ENCODE measurements around the gene RPH3AL. TPM values are rescaled to one million over a fixed set of nuclear protein-coding genes. Genes with fewer than 3 reads are reported as not detected.
"Not testable (repeated sequence)": the region's sequence is repeated elsewhere in the genome, so short reads cannot be mapped to it uniquely, and the experiment has no call there.

RPH3AL gene
- polyA plus RNA-seq, 3 donors, result 0.71 to 1.9 (median 1.5) TPM

GRCh38 chr17:319266-319665 lies 33.3 kb downstream of the RPH3AL start:
- 94% methylated on average over 12 of the region's 12 CpGs for WGBS (ENCODE audit: insufficient coverage)
- peaks cover 0 to 4% (median 3%) of the 10 kb centered on the region in 3 donors for H3K27me3 Mint-ChIP-seq (ENCODE audit: low read depth in 3 of 3)
- no peaks in the 10 kb centered on the region for H3K36me3 Mint-ChIP-seq

DNA sequence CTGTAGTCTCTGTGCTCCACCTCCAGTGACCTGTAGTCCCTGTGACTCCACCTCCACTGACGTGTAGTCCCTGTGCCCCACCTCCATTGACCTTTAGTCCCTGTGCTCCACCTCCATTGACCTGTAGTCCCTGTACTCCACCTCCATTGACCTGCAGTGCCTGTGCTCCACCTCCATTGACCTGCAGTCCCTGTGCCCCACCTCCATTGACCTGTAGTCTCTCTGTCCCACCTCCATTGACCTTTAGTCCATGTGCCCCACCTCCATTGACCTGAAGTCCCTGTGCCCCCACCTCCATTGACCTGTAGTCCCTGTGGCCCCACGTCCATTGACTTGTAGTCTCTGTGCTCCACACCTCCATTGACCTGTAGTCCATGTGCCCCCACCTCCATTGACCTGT lies 35.5 kb downstream of the RPH3AL start:
- H2AFZ ChIP-seq (ENCODE audit: insufficient read depth, low read depth, low read length, poor library complexity, severe bottlenecking); intact Hi-C loops (cut with micrococcal nuclease); H3K36me3 Mint-ChIP-seq; H3K27ac Mint-ChIP-seq; H3K4me2 ChIP-seq (replicated peaks; ENCODE audit: extremely low read depth, low read length, poor library complexity, severe bottlenecking); H3K4me1 Mint-ChIP-seq; H3K9ac ChIP-seq (ENCODE audit: insufficient read depth, low read length, poor library complexity, severe bottlenecking); DNase-seq; H3K27me3 ChIP-seq (ENCODE audit: control insufficient read depth in 2 of 2, insufficient read depth in 2 of 2, low read length in 2 of 2); H3K36me3 ChIP-seq (replicated peaks in 1 of 2; ENCODE audit: control insufficient read depth in 1 of 2, insufficient read depth in 2 of 2, low read length in 2 of 2); H3K79me2 ChIP-seq (ENCODE audit: insufficient read depth, low read length); H3K27me3 Mint-ChIP-seq (ENCODE audit: low read depth in 3 of 3); H3K4me3 Mint-ChIP-seq; H4K20me1 ChIP-seq (ENCODE audit: insufficient read depth, low read length); H3K4me3 ChIP-seq (replicated peaks in 1 of 3; ENCODE audit: low read depth in 2 of 3, low read length in 3 of 3); H3K27ac ChIP-seq (ENCODE audit: low read depth in 1 of 2, low read length in 2 of 2); H3K4me1 ChIP-seq (ENCODE audit: control insufficient read depth in 1 of 2, insufficient read depth in 2 of 2, low read length in 2 of 2): not testable (repeated sequence)
- H3K9me3 Mint-ChIP-seq, result peaks cover 20 to 44% (median 31%) of the 10 kb centered on the region in 7 donors
- H3K9me3 ChIP-seq (replicated peaks in 1 of 2; ENCODE audit: control insufficient read depth in 1 of 2, insufficient read depth in 1 of 2, low read length in 2 of 2), result peaks cover 11 to 25% of the 10 kb centered on the region in 2 donors
- 100% methylated on average over 2 of the region's 2 CpGs for WGBS (ENCODE audit: insufficient coverage)

More at GRCh38 chr17:319266-319665, 33.3 kb downstream of the RPH3AL start:
- no peaks in the 10 kb centered on the region for H3K4me1 ChIP-seq (ENCODE audit: control insufficient read depth in 1 of 2, insufficient read depth in 2 of 2, low read length in 2 of 2)
- peaks cover 11 to 24% of the 10 kb centered on the region in 2 donors for H3K9me3 ChIP-seq (replicated peaks in 1 of 2; ENCODE audit: control insufficient read depth in 1 of 2, insufficient read depth in 1 of 2, low read length in 2 of 2)
- no peak overlapping the region for H3K9ac ChIP-seq (ENCODE audit: insufficient read depth, low read length, poor library complexity, severe bottlenecking)
- no peak for DNase-seq
- no peak overlapping the region for H3K4me3 ChIP-seq (replicated peaks in 1 of 3; ENCODE audit: low read depth in 2 of 3, low read length in 3 of 3)
- Mint-ChIP-seq H3K4me3 (no peak overlapping the region), H3K27ac (no peak overlapping the region), H3K4me1 (no peaks in the 10 kb centered on the region), H3K9me3 (peaks cover 20 to 46% (median 31%) of the 10 kb centered on the region in 7 donors)
- H4K20me1 ChIP-seq (ENCODE audit: insufficient read depth, low read length), result no peaks in the 10 kb centered on the region
- TF ChIP-seq, protein P1, sequence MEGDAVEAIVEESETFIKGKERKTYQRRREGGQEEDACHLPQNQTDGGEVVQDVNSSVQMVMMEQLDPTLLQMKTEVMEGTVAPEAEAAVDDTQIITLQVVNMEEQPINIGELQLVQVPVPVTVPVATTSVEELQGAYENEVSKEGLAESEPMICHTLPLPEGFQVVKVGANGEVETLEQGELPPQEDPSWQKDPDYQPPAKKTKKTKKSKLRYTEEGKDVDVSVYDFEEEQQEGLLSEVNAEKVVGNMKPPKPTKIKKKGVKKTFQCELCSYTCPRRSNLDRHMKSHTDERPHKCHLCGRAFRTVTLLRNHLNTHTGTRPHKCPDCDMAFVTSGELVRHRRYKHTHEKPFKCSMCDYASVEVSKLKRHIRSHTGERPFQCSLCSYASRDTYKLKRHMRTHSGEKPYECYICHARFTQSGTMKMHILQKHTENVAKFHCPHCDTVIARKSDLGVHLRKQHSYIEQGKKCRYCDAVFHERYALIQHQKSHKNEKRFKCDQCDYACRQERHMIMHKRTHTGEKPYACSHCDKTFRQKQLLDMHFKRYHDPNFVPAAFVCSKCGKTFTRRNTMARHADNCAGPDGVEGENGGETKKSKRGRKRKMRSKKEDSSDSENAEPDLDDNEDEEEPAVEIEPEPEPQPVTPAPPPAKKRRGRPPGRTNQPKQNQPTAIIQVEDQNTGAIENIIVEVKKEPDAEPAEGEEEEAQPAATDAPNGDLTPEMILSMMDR (IDR thresholded peaks at IDR 0.05), result no peak
- intact Hi-C loops (cut with micrococcal nuclease), result no loop called here
- H3K27ac ChIP-seq (ENCODE audit: low read depth in 1 of 2, low read length in 2 of 2), result no peak overlapping the region
- H3K79me2 ChIP-seq (ENCODE audit: insufficient read depth, low read length), result no peaks in the 10 kb centered on the region
- no peak overlapping the region for H3K4me2 ChIP-seq (replicated peaks; ENCODE audit: extremely low read depth, low read length, poor library complexity, severe bottlenecking)
- no peaks in the 10 kb centered on the region for H3K27me3 ChIP-seq (ENCODE audit: control insufficient read depth in 2 of 2, insufficient read depth in 2 of 2, low read length in 2 of 2)
- no peaks in the 10 kb centered on the region for H3K36me3 ChIP-seq (replicated peaks in 1 of 2; ENCODE audit: control insufficient read depth in 1 of 2, insufficient read depth in 2 of 2, low read length in 2 of 2)
- no peak overlapping the region for H2AFZ ChIP-seq (ENCODE audit: insufficient read depth, low read depth, low read length, poor library complexity, severe bottlenecking)

DNA sequence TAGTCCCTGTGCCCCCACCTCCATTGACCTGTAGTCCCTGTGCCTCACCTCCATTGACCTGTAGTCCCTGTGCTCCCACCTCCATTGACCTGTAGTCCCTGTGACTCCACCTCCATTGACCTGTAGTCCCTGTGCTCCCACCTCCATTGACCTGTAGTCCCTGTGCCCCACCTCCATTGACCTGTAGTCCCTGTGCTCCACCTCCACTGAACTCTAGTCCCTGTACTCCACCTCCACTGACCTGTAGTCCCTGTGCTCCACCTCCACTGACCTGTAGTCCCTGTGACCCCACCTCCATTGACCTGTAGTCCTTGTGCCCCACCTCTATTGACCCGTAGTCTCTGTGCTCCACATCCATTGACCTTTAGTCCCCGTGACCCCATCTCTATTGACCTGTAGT lies 37.2 kb downstream of the RPH3AL start:
- H3K4me2 ChIP-seq (replicated peaks; ENCODE audit: extremely low read depth, low read length, poor library complexity, severe bottlenecking); DNase-seq; H3K9ac ChIP-seq (ENCODE audit: insufficient read depth, low read length, poor library complexity, severe bottlenecking); H3K4me3 Mint-ChIP-seq; H3K79me2 ChIP-seq (ENCODE audit: insufficient read depth, low read length); H3K27me3 Mint-ChIP-seq (ENCODE audit: low read depth in 3 of 3); H3K27me3 ChIP-seq (ENCODE audit: control insufficient read depth in 2 of 2, insufficient read depth in 2 of 2, low read length in 2 of 2); H3K27ac ChIP-seq (ENCODE audit: low read depth in 1 of 2, low read length in 2 of 2); H3K4me1 ChIP-seq (ENCODE audit: control insufficient read depth in 1 of 2, insufficient read depth in 2 of 2, low read length in 2 of 2); H3K4me3 ChIP-seq (replicated peaks in 1 of 3; ENCODE audit: low read depth in 2 of 3, low read length in 3 of 3); intact Hi-C loops (cut with micrococcal nuclease); H3K36me3 Mint-ChIP-seq; H4K20me1 ChIP-seq (ENCODE audit: insufficient read depth, low read length); H3K4me1 Mint-ChIP-seq; H2AFZ ChIP-seq (ENCODE audit: insufficient read depth, low read depth, low read length, poor library complexity, severe bottlenecking); H3K27ac Mint-ChIP-seq; H3K36me3 ChIP-seq (replicated peaks in 1 of 2; ENCODE audit: control insufficient read depth in 1 of 2, insufficient read depth in 2 of 2, low read length in 2 of 2): not testable (repeated sequence)
- H3K9me3 Mint-ChIP-seq, result peaks cover 20 to 44% (median 31%) of the 10 kb centered on the region in 7 donors
- peaks cover 11 to 25% of the 10 kb centered on the region in 2 donors for H3K9me3 ChIP-seq (replicated peaks in 1 of 2; ENCODE audit: control insufficient read depth in 1 of 2, insufficient read depth in 1 of 2, low read length in 2 of 2)
- 61% methylated on average over 2 of the region's 2 CpGs for WGBS (ENCODE audit: insufficient coverage)

GRCh38 chr17:314614-314944 lies 38.0 kb downstream of the RPH3AL start:
- H3K27ac Mint-ChIP-seq; H3K9ac ChIP-seq (ENCODE audit: insufficient read depth, low read length, poor library complexity, severe bottlenecking); H3K4me3 ChIP-seq (replicated peaks in 1 of 3; ENCODE audit: low read depth in 2 of 3, low read length in 3 of 3); DNase-seq; H3K27me3 ChIP-seq (ENCODE audit: control insufficient read depth in 2 of 2, insufficient read depth in 2 of 2, low read length in 2 of 2); H3K36me3 ChIP-seq (replicated peaks in 1 of 2; ENCODE audit: control insufficient read depth in 1 of 2, insufficient read depth in 2 of 2, low read length in 2 of 2); H3K27ac ChIP-seq (ENCODE audit: low read depth in 1 of 2, low read length in 2 of 2); H3K27me3 Mint-ChIP-seq (ENCODE audit: low read depth in 3 of 3); H3K36me3 Mint-ChIP-seq; H3K4me1 ChIP-seq (ENCODE audit: control insufficient read depth in 1 of 2, insufficient read depth in 2 of 2, low read length in 2 of 2); H4K20me1 ChIP-seq (ENCODE audit: insufficient read depth, low read length); H2AFZ ChIP-seq (ENCODE audit: insufficient read depth, low read depth, low read length, poor library complexity, severe bottlenecking); intact Hi-C loops (cut with micrococcal nuclease); H3K79me2 ChIP-seq (ENCODE audit: insufficient read depth, low read length); H3K4me3 Mint-ChIP-seq; H3K4me1 Mint-ChIP-seq; H3K4me2 ChIP-seq (replicated peaks; ENCODE audit: extremely low read depth, low read length, poor library complexity, severe bottlenecking): not testable (repeated sequence)
- peaks cover 20 to 44% (median 31%) of the 10 kb centered on the region in 7 donors for H3K9me3 Mint-ChIP-seq
- WGBS (ENCODE audit: insufficient coverage), result 96% methylated on average over 1 of the region's 1 CpG
- peaks cover 11 to 25% of the 10 kb centered on the region in 2 donors for H3K9me3 ChIP-seq (replicated peaks in 1 of 2; ENCODE audit: control insufficient read depth in 1 of 2, insufficient read depth in 1 of 2, low read length in 2 of 2)
